Measurements from ENCODE around the gene NUDC. TPM values are rescaled to one million over a fixed set of nuclear protein-coding genes. Genes with fewer than 3 reads are reported as not detected.
A peak's percentile ranks its signal among the peaks of the same experiment; 100 is the strongest.

The NUDC gene
- total and polyA plus RNA-seq, 2 of the 13 experiments (the other 11 are each of a cell fraction or from before 2014, with no cell fraction given), result 34.7 to 104 TPM

DNA sequence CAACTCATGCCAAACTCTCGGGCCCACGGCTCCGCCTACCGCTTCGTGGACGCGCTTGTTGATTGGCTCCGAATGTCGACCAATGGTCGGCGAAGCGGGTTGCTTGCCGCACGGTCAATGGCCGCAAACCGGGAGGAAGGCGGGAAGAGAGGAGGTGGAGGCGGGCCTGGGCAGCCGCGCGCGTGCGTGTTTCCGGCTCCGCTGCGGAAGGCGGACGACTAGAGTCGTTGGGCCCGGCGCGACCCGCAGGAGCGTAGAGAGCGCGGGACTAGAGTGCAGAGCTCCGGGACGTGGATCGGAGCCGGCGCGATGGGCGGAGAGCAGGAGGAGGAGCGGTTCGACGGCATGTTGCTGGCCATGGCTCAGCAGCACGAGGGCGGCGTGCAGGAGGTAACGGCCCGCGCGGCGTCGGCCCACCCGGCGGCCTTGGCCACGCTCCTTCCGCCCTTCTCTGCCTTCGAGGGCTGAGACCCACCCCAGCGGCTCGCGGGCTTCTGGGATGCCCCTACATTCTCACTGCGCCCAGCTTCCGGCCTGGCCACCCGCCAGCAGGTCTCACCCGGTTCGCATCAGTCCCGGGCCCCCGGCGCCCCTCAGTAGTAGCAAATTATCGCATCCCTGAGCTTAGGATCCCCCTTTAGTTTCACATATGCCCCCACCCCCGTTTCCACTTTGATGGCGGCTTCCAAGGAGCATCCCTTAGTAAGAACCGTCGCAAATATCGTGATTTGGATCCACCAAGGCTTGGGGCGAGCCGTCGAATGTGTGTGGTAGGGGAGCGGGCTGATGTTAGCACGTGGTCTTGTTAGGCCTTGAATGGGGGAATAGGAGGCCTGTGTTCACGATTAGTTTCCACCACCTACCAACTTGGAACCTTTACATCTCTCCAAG lies at the start of gene NUDC (continued):
- TF ChIP-seq, protein P1, sequence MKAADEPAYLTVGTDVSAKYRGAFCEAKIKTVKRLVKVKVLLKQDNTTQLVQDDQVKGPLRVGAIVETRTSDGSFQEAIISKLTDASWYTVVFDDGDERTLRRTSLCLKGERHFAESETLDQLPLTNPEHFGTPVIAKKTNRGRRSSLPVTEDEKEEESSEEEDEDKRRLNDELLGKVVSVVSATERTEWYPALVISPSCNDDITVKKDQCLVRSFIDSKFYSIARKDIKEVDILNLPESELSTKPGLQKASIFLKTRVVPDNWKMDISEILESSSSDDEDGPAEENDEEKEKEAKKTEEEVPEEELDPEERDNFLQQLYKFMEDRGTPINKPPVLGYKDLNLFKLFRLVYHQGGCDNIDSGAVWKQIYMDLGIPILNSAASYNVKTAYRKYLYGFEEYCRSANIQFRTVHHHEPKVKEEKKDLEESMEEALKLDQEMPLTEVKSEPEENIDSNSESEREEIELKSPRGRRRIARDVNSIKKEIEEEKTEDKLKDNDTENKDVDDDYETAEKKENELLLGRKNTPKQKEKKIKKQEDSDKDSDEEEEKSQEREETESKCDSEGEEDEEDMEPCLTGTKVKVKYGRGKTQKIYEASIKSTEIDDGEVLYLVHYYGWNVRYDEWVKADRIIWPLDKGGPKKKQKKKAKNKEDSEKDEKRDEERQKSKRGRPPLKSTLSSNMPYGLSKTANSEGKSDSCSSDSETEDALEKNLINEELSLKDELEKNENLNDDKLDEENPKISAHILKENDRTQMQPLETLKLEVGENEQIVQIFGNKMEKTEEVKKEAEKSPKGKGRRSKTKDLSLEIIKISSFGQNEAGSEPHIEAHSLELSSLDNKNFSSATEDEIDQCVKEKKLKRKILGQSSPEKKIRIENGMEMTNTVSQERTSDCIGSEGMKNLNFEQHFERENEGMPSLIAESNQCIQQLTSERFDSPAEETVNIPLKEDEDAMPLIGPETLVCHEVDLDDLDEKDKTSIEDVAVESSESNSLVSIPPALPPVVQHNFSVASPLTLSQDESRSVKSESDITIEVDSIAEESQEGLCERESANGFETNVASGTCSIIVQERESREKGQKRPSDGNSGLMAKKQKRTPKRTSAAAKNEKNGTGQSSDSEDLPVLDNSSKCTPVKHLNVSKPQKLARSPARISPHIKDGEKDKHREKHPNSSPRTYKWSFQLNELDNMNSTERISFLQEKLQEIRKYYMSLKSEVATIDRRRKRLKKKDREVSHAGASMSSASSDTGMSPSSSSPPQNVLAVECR (CRISPR knock-in tag; IDR thresholded peaks at IDR 0.05; ENCODE audit: borderline replicate concordance), result peak; percentile 95
- no peak for TF ChIP-seq TCF7 (IDR thresholded peaks at IDR 0.05; ENCODE audit: low read depth)
- TF ChIP-seq ZNF33A (CRISPR knock-in tag; IDR thresholded peaks at IDR 0.05; ENCODE audit: borderline replicate concordance), result no peak
- TF ChIP-seq ZNF24 (IDR thresholded peaks at IDR 0.05), result no peak
- no peak for TF ChIP-seq EZH2 (conservative IDR thresholded peaks at IDR 0.05; ENCODE audit: low read depth, low read length)
- TF ChIP-seq ZNF451 (CRISPR knock-in tag; IDR thresholded peaks at IDR 0.05), result peak; percentile 68; the same call in 1 of the 2 replicates
- TF ChIP-seq ARID2 (CRISPR knock-in tag; IDR thresholded peaks at IDR 0.05; ENCODE audit: borderline replicate concordance), result peak; percentile 69; the same call in 1 of the 2 replicates
- TF ChIP-seq ZNF564 (CRISPR knock-in tag; IDR thresholded peaks at IDR 0.05), result peak; percentile 65
- peak; percentile 68; the same call in 1 of the 2 replicates for TF ChIP-seq KLF6 (CRISPR knock-in tag; IDR thresholded peaks at IDR 0.05)
- no peak for TF ChIP-seq ZFP90 (CRISPR knock-in tag; IDR thresholded peaks at IDR 0.05; ENCODE audit: borderline replicate concordance)
- TF ChIP-seq, protein P2, sequence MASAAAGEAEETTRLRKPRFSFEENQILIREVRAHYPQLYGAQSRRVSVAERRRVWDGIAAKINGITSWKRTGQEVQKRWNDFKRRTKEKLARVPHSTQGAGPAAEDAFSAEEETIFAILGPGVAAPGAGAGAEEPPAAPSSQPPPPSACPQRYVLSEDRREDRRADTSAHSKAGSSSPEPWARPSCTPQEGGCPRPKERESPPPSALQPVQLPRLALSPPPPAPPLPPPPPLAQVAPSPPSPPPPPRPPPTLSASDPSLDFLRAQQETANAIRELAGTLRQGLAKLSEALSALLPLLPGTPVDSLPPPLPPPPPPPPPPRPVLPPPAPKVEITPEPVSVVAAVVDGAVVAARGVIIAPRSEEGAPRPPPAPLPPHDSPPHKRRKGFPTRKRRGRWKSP (CRISPR knock-in tag; IDR thresholded peaks at IDR 0.05), result peak; percentile 67
- TF ChIP-seq ZNF124 (CRISPR knock-in tag; IDR thresholded peaks at IDR 0.05), result no peak
- TF ChIP-seq PAF1 (CRISPR knock-in tag; IDR thresholded peaks at IDR 0.05), result no peak
- TF ChIP-seq, protein P3, sequence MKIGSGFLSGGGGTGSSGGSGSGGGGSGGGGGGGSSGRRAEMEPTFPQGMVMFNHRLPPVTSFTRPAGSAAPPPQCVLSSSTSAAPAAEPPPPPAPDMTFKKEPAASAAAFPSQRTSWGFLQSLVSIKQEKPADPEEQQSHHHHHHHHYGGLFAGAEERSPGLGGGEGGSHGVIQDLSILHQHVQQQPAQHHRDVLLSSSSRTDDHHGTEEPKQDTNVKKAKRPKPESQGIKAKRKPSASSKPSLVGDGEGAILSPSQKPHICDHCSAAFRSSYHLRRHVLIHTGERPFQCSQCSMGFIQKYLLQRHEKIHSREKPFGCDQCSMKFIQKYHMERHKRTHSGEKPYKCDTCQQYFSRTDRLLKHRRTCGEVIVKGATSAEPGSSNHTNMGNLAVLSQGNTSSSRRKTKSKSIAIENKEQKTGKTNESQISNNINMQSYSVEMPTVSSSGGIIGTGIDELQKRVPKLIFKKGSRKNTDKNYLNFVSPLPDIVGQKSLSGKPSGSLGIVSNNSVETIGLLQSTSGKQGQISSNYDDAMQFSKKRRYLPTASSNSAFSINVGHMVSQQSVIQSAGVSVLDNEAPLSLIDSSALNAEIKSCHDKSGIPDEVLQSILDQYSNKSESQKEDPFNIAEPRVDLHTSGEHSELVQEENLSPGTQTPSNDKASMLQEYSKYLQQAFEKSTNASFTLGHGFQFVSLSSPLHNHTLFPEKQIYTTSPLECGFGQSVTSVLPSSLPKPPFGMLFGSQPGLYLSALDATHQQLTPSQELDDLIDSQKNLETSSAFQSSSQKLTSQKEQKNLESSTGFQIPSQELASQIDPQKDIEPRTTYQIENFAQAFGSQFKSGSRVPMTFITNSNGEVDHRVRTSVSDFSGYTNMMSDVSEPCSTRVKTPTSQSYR (CRISPR knock-in tag; IDR thresholded peaks at IDR 0.05; ENCODE audit: borderline replicate concordance), result 0 out of 2 replicates have a peak, but pooled peaks have one; percentile 10
- TF ChIP-seq FLYWCH1 (CRISPR knock-in tag; IDR thresholded peaks at IDR 0.05), result no peak
- TF ChIP-seq NFYB (CRISPR knock-in tag; IDR thresholded peaks at IDR 0.05), result peak; percentile 94
- peak; percentile 60 for TF ChIP-seq ZMYM4 (CRISPR knock-in tag; IDR thresholded peaks at IDR 0.05)
- TF ChIP-seq, protein P4, sequence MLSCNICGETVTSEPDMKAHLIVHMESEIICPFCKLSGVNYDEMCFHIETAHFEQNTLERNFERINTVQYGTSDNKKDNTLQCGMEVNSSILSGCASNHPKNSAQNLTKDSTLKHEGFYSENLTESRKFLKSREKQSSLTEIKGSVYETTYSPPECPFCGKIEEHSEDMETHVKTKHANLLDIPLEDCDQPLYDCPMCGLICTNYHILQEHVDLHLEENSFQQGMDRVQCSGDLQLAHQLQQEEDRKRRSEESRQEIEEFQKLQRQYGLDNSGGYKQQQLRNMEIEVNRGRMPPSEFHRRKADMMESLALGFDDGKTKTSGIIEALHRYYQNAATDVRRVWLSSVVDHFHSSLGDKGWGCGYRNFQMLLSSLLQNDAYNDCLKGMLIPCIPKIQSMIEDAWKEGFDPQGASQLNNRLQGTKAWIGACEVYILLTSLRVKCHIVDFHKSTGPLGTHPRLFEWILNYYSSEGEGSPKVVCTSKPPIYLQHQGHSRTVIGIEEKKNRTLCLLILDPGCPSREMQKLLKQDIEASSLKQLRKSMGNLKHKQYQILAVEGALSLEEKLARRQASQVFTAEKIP (CRISPR knock-in tag; IDR thresholded peaks at IDR 0.05; ENCODE audit: borderline replicate concordance), result no peak
- no peak for TF ChIP-seq TBL1XR1 (IDR thresholded peaks at IDR 0.05; ENCODE audit: borderline replicate concordance, low read length, partially characterized antibody)

Data from HepG2 (cell line).